DND-41 (cell line): Measurements from ENCODE around the gene NXF3.

Experiments
- ATAC-seq: fragments of 200-7000 bp; cut with Tn5 transposase; 3 replicates; pipeline ENCODE4 v1.9.1; 2021; ENCODE audit warnings: low read depth; ENCODE audit not compliant: insufficient read depth
- DNase-seq: peaks from one replicate; pipeline ENCODE4 v3.0.0-alpha.2; 2020
- H2AFZ ChIP-seq: 2 replicates; pipeline ENCODE4 v1.6.0; 2012; ENCODE audit warnings: low read depth, low read length
- H3K27ac ChIP-seq: 2 replicates; pipeline ENCODE4 v1.5.1; 2012; ENCODE audit warnings: low read length, inconsistent platforms
- H3K27me3 ChIP-seq: fragments of 200-600 bp; sonication (generic); 2 replicates; pipeline ENCODE4 v1.6.0; 2012; ENCODE audit warnings: low read length, mild to moderate bottlenecking, inconsistent platforms; ENCODE audit not compliant: insufficient read depth, poor library complexity
- H3K36me3 ChIP-seq: 2 replicates; pipeline ENCODE4 v1.5.1; 2012; ENCODE audit warnings: low read length, inconsistent platforms; ENCODE audit not compliant: insufficient read depth
- H3K4me1 ChIP-seq: 2 replicates; pipeline ENCODE4 v1.5.1; 2012; ENCODE audit warnings: mild to moderate bottlenecking, low read length; ENCODE audit not compliant: insufficient read depth
- H3K4me2 ChIP-seq: 2 replicates; pipeline ENCODE4 v1.6.0; 2012; ENCODE audit warnings: mild to moderate bottlenecking, moderate library complexity, low read length, inconsistent platforms; ENCODE audit not compliant: insufficient read depth
- H3K4me3 ChIP-seq, 2 experiments: fragments of 200-600 bp in 1 of 2; shearing (Covaris generic) in 1 of 2; 2 replicates each; pipeline ENCODE4 v1.5.1; 2012 to 2016; ENCODE audit warnings: inconsistent platforms in 2 of 2, low read length in 2 of 2, mild to moderate bottlenecking in 2 of 2, low read depth in 1 of 2, moderate library complexity in 1 of 2
- H3K79me2 ChIP-seq: 2 replicates; pipeline ENCODE4 v1.6.0; 2012; ENCODE audit warnings: low read length, inconsistent platforms; ENCODE audit not compliant: insufficient read depth
- H3K9ac ChIP-seq: 2 replicates; pipeline ENCODE4 v1.6.0; 2012; ENCODE audit warnings: low read depth, mild to moderate bottlenecking, inconsistent platforms, low read length, moderate library complexity
- H3K9me3 ChIP-seq: 2 replicates; pipeline ENCODE4 v1.5.1; 2012; ENCODE audit warnings: low read length, moderate library complexity, mild to moderate bottlenecking, inconsistent platforms; ENCODE audit not compliant: insufficient read depth, severe bottlenecking
- H4K20me1 ChIP-seq: 2 replicates; pipeline ENCODE4 v1.6.0; 2012; ENCODE audit warnings: low read length; ENCODE audit not compliant: insufficient read depth
- EZH2 ChIP-seq: IDR thresholded peaks from 3 replicates; pipeline ENCODE4 v1.6.1; 2012; ENCODE audit warnings: borderline replicate concordance, low read depth, mild to moderate bottlenecking, moderate library complexity, low read length, inconsistent platforms; ENCODE audit not compliant: severe bottlenecking
- TF ChIP-seq, protein P1 (sequence below): IDR thresholded peaks from 2 replicates; pipeline ENCODE4 v1.5.1; 2012; ENCODE audit warnings: borderline replicate concordance, low read length, moderate library complexity, mild to moderate bottlenecking; ENCODE audit not compliant: poor library complexity, severe bottlenecking; ENCODE audit errors: extremely low read depth

NXF3 gene

DNA sequence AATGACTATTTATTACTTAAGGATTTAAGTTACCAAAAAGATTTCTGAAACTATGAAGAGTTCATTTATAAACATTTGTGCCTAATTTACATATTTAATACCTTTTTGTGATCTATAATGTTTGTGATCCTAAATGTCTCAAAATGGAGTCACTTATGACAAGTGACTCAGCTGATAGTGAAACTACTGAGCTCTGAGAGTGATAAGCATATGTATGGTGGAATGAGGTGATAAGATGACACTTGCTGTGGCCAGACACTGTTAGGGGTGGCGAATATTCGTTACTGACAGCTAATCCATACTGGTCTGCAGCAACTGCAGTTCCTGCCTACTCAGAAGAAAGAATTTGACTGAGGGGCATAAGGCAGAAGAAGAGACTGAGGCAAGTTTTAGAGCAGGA lies 5.5 kb upstream of the NXF3 start:
- no peak for ATAC-seq
- H2AFZ ChIP-seq: no peak overlapping the region
- no peaks in the 10 kb centered on the region for H3K4me1 ChIP-seq
- no peak overlapping the region for H3K9ac ChIP-seq
- H4K20me1 ChIP-seq: no peaks in the 10 kb centered on the region
- H3K4me2 ChIP-seq: no peak overlapping the region
- no peaks in the 10 kb centered on the region for H3K9me3 ChIP-seq
- no peaks in the 10 kb centered on the region for H3K36me3 ChIP-seq
- no peaks in the 10 kb centered on the region for H3K27me3 ChIP-seq
- H3K4me3 ChIP-seq: no peak overlapping the region
- no peak overlapping the region for H3K27ac ChIP-seq
- TF ChIP-seq, protein P1, sequence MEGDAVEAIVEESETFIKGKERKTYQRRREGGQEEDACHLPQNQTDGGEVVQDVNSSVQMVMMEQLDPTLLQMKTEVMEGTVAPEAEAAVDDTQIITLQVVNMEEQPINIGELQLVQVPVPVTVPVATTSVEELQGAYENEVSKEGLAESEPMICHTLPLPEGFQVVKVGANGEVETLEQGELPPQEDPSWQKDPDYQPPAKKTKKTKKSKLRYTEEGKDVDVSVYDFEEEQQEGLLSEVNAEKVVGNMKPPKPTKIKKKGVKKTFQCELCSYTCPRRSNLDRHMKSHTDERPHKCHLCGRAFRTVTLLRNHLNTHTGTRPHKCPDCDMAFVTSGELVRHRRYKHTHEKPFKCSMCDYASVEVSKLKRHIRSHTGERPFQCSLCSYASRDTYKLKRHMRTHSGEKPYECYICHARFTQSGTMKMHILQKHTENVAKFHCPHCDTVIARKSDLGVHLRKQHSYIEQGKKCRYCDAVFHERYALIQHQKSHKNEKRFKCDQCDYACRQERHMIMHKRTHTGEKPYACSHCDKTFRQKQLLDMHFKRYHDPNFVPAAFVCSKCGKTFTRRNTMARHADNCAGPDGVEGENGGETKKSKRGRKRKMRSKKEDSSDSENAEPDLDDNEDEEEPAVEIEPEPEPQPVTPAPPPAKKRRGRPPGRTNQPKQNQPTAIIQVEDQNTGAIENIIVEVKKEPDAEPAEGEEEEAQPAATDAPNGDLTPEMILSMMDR: no peak
- no peak for TF ChIP-seq EZH2
- DNase-seq: no peak
- H3K79me2 ChIP-seq: no peaks in the 10 kb centered on the region

DNA sequence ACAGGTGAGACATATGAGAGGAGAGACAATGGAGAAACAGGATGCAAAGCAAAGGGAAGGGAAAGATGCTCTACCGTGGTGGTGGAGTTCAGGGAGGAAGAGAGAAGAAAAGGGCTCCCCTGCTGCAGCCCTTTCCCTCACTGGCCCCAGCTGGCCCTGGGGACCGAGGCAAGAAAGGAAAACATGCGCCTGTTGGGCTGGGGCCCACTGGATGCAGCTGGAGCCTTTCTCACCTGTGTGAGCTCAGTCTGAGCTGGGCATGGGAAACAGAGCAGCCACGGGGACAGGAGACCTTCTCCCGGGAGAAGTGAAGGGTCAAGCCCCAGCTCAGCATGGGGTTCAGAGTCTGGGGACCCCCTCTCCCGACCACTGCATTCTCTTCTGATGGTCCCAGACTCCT lies 11.9 kb downstream of the NXF3 start:
- Histone ChIP-seq H3K27me3 (no peaks in the 10 kb centered on the region), H3K36me3 (no peaks in the 10 kb centered on the region), H2AFZ (no peak overlapping the region), H3K79me2 (no peaks in the 10 kb centered on the region), H3K4me1 (no peaks in the 10 kb centered on the region), H3K9ac (no peak overlapping the region), H3K9me3 (no peaks in the 10 kb centered on the region), H3K4me3 (no peak overlapping the region), H3K27ac (no peak overlapping the region), H4K20me1 (no peaks in the 10 kb centered on the region), H3K4me2 (no peak overlapping the region)
- DNase-seq (no peak), ATAC-seq (no peak)
- TF ChIP-seq, protein P1: no peak
- TF ChIP-seq EZH2: no peak

DNA sequence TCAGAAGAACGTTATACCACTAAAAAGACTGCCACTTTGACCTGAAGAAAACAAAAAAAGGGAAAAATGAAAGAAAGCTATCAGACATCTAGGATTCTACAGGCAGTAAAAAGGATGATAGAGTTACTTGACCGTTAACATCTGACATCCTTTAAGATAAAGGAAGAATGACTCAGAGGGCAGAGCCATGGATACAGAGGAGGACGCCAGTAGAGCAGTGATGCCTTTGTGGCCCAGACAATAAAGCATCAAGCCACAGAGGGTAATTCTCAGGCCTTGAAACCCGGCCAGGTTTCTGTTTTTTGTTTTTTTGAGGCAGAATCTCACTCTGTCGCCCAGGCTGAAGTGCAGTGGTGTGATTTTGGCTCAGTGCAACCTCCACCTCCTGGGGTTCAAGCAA lies 19.5 kb downstream of the NXF3 start:
- H3K36me3 ChIP-seq: no peaks in the 10 kb centered on the region
- no peak overlapping the region for H2AFZ ChIP-seq
- no peak overlapping the region for H3K9ac ChIP-seq
- H3K4me2 ChIP-seq: no peak overlapping the region
- H3K27me3 ChIP-seq: no peaks in the 10 kb centered on the region
- H4K20me1 ChIP-seq: no peaks in the 10 kb centered on the region
- TF ChIP-seq EZH2: no peak
- TF ChIP-seq, protein P1: no peak
- no peak for DNase-seq
- no peak overlapping the region for H3K4me3 ChIP-seq
- no peak for ATAC-seq
- H3K4me1 ChIP-seq: no peaks in the 10 kb centered on the region
- H3K9me3 ChIP-seq: no peaks in the 10 kb centered on the region
- no peak overlapping the region for H3K27ac ChIP-seq
- no peaks in the 10 kb centered on the region for H3K79me2 ChIP-seq

DNA sequence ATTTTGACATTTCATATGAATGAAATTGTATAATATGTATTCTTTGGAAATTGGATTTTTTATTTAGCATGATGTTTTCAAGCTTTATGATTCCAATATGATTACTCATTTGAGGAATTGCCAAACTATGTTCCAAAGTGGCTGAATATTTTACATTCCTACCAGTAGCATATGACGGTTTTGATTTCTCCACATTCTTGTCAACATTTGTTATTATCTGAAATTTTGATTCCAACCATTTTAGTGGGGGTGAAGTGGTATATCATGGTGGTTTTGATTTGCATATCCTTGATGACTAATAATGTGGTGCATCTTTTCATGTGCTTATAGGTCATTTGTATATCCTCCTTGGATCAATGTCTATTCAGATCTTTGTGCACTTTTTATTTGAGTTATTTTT lies 26.3 kb downstream of the NXF3 start:
- H3K79me2 ChIP-seq: no peaks in the 10 kb centered on the region
- H3K36me3 ChIP-seq: no peaks in the 10 kb centered on the region
- no peak overlapping the region for H3K9ac ChIP-seq
- no peaks in the 10 kb centered on the region for H3K4me1 ChIP-seq
- ATAC-seq (no peak), DNase-seq (no peak)
- H2AFZ ChIP-seq: no peak overlapping the region
- no peaks in the 10 kb centered on the region for H3K9me3 ChIP-seq
- no peak overlapping the region for H3K4me3 ChIP-seq
- H3K27ac ChIP-seq: no peak overlapping the region
- no peaks in the 10 kb centered on the region for H3K27me3 ChIP-seq
- H4K20me1 ChIP-seq: no peaks in the 10 kb centered on the region
- TF ChIP-seq, protein P1: no peak
- no peak for TF ChIP-seq EZH2
- H3K4me2 ChIP-seq: no peak overlapping the region
